Activated T-cell treated with anti-CD3 and anti-CD28 coated beads, Interleukin-2, amount 50 U/mL, for 1 hour (primary cell): ENCODE results near the gene PSMA5.

Experiments
- DNase-seq: peaks from one replicate; pipeline ENCODE4 v3.0.0-alpha.2; 2020

PSMA5 gene

GRCh38 chr1:109361649-109362048, 64.6 kb downstream of the PSMA5 start:
- no peak for DNase-seq

- DNase-seq, result no peak
Observed at GRCh38 chr1:109361069-109361468, 65.2 kb downstream of the PSMA5 start.

GRCh38 chr1:109357616-109358015, 68.6 kb downstream of the PSMA5 start:
- DNase-seq, result no peak

- DNase-seq, result no peak
Observed at GRCh38 chr1:109356915-109357314, 69.3 kb downstream of the PSMA5 start.

GRCh38 chr1:109356505-109356904, 69.7 kb downstream of the PSMA5 start:
- DNase-seq, result no peak

GRCh38 chr1:109354929-109355328, 71.3 kb downstream of the PSMA5 start:
- no peak for DNase-seq

- DNase-seq, result no peak
Observed at GRCh38 chr1:109351457-109351856, 74.8 kb downstream of the PSMA5 start.

- no peak for DNase-seq
Observed at GRCh38 chr1:109350655-109351054, 75.6 kb downstream of the PSMA5 start.

- DNase-seq, result no peak
Observed at GRCh38 chr1:109350182-109350581, 76.1 kb downstream of the PSMA5 start.
